Hepatocyte (in vitro differentiated cells): ENCODE results near the gene SCG5.

Source experiments
- CTCF ChIP-seq: fragments of 200-600 bp; sonication (generic); IDR thresholded peaks from 2 replicates; pipeline ENCODE4 v1.5.1; 2016; ENCODE audit warnings: antibody characterized with exemption, mild to moderate bottlenecking; ENCODE audit not compliant: poor library complexity
- EZH2 ChIP-seq: fragments of 200-600 bp; sonication (generic); IDR thresholded peaks from 2 replicates; pipeline ENCODE4 v1.6.1; 2016; ENCODE audit warnings: antibody characterized with exemption, mild to moderate bottlenecking, borderline replicate concordance
- EZH2phosphoT487 ChIP-seq: fragments of 200-600 bp; sonication (generic); IDR thresholded peaks from one replicate; pipeline ENCODE4 v1.6.1; 2018; ENCODE audit warnings: antibody characterized with exemption, mild to moderate bottlenecking, low read depth, moderate library complexity; ENCODE audit not compliant: unreplicated experiment, severe bottlenecking

- TF ChIP-seq CTCF (no peak), EZH2 (no peak), EZH2phosphoT487 (no peak)
Observed at GRCh38 chr15:32643907-32644445, 2.5 kb downstream of the SCG5 start.
